Retinal pigment epithelial cell (primary cell): Measurements from ENCODE around the gene SP110.
A peak's percentile ranks its signal among the peaks of the same experiment; 100 is the strongest.

Experiments
- DNase-seq: peaks from one replicate; pipeline ENCODE4 v3.0.0-alpha.2; 2010; ENCODE audit warnings: low read depth
- H3K4me3 ChIP-seq: 2 replicates; pipeline ENCODE4 v1.5.1; 2011; ENCODE audit warnings: mild to moderate bottlenecking, low read length, control low read depth, moderate library complexity
- CTCF ChIP-seq: conservative IDR thresholded peaks from 2 replicates; pipeline ENCODE4 v1.5.1; 2011; ENCODE audit warnings: low read depth, low read length, control low read depth, inconsistent platforms

SP110 gene

GRCh38 chr2:230208576-230208975, 11.2 kb downstream of the SP110 start:
- TF ChIP-seq CTCF = no peak
- no peak for DNase-seq
- no peak overlapping the region for H3K4me3 ChIP-seq

GRCh38 chr2:230205721-230206120, 14.1 kb downstream of the SP110 start:
- no peak for TF ChIP-seq CTCF
- no peak for DNase-seq

GRCh38 chr2:230205034-230205433, 14.8 kb downstream of the SP110 start:
- no peak for TF ChIP-seq CTCF
- no peak for DNase-seq
- no peak overlapping the region for H3K4me3 ChIP-seq

More at GRCh38 chr2:230205721-230206120, 14.1 kb downstream of the SP110 start:
- no peak overlapping the region for H3K4me3 ChIP-seq

GRCh38 chr2:230203110-230203676, 16.6 kb downstream of the SP110 start:
- TF ChIP-seq CTCF = no peak
- no peak overlapping the region for H3K4me3 ChIP-seq
- no peak for DNase-seq

- TF ChIP-seq CTCF = no peak
- no peak overlapping the region for H3K4me3 ChIP-seq
- DNase-seq = no peak
These were observed 17.2 kb downstream of the SP110 start for GRCh38 chr2:230202430-230203109.

- H3K4me3 ChIP-seq = no peak overlapping the region
- peak; percentile 3 for DNase-seq
- no peak for TF ChIP-seq CTCF
These were observed 34.8 kb downstream of the SP110 start for GRCh38 chr2:230184727-230185578.
